Measurements from ENCODE around the gene SYNE2. TPM values are rescaled to one million over a fixed set of nuclear protein-coding genes. Genes with fewer than 3 reads are reported as not detected.
"Not testable (repeated sequence)": the region's sequence is repeated elsewhere in the genome, so short reads cannot be mapped to it uniquely, and the experiment has no call there.

SYNE2 gene
- total RNA-seq, result 163 and 168 TPM in 2 replicates

GRCh38 chr14:63852817-63853731, at the start of gene SYNE2:
Gene SYNE2 (plus strand): TSS chr14:63853004. CDS start chr14:63909149, 56,145 bp downstream.
- intact Hi-C loops (cut with micrococcal nuclease), result loop anchor here (1.0 to 5.0 kb wide), 8 partner anchors 11 to 687 kb away; partner anchors contain the start of genes HSPA2, MTHFD1, PPP2R5E and SGPP1

- intact Hi-C loops (cut with micrococcal nuclease), result not testable (repeated sequence)
These were observed 49.5 kb upstream of the SYNE2 start for GRCh38 chr14:63803221-63803791.

GRCh38 chr14:63806064-63806463, 46.7 kb upstream of the SYNE2 start:
- intact Hi-C loops (cut with micrococcal nuclease), result not testable (repeated sequence)

- intact Hi-C loops (cut with micrococcal nuclease), result not testable (repeated sequence)
These were observed 41.1 kb upstream of the SYNE2 start for GRCh38 chr14:63811692-63812091.

- intact Hi-C loops (cut with micrococcal nuclease), result no loop called here
These were observed 19.1 kb upstream of the SYNE2 start for GRCh38 chr14:63833728-63834127.

GRCh38 chr14:63840981-63841380, 11.8 kb upstream of the SYNE2 start:
- intact Hi-C loops (cut with micrococcal nuclease), result no loop called here

- intact Hi-C loops (cut with micrococcal nuclease), result no loop called here
These were observed 9.0 kb upstream of the SYNE2 start for GRCh38 chr14:63843796-63844195.

GRCh38 chr14:63848890-63849289, 3.9 kb upstream of the SYNE2 start:
- intact Hi-C loops (cut with micrococcal nuclease), result no loop called here

- intact Hi-C loops (cut with micrococcal nuclease), result loop anchor here (1.0 to 5.0 kb wide), 6 partner anchors 48 to 688 kb away; partner anchors contain the start of genes HSPA2, PPP2R5E, SGPP1 and WDR89
These were observed 460 bp upstream of the SYNE2 start for GRCh38 chr14:63852271-63852816.

- intact Hi-C loops (cut with micrococcal nuclease), result loop anchor here (1.0 to 5.0 kb wide), 8 partner anchors 10 to 534 kb away; partner anchors contain the start of genes MTHFD1, PPP2R5E, SGPP1 and WDR89
These were observed 1.1 kb downstream of the SYNE2 start for GRCh38 chr14:63853831-63854293.

GRCh38 chr14:63854330-63854729, 1.5 kb downstream of the SYNE2 start:
- intact Hi-C loops (cut with micrococcal nuclease), result loop anchor here (2.0 to 5.0 kb wide), 4 partner anchors 14 to 312 kb away; partner anchors contain the start of genes PPP2R5E, SGPP1 and WDR89

GRCh38 chr14:63855281-63855680, 2.5 kb downstream of the SYNE2 start:
- intact Hi-C loops (cut with micrococcal nuclease), result loop anchor here (2.0 kb wide), 1 partner anchor 14 kb away; no protein-coding TSS in a partner anchor

- intact Hi-C loops (cut with micrococcal nuclease), result no loop called here
These were observed 4.7 kb downstream of the SYNE2 start for GRCh38 chr14:63857466-63858030.

GRCh38 chr14:63860146-63860545, 7.3 kb downstream of the SYNE2 start:
- intact Hi-C loops (cut with micrococcal nuclease), result loop anchor here (5.0 kb wide), 2 partner anchors 383 to 1987 kb away; no protein-coding TSS in a partner anchor

- intact Hi-C loops (cut with micrococcal nuclease), result loop anchor here (5.0 kb wide), 2 partner anchors 385 to 1985 kb away; no protein-coding TSS in a partner anchor
These were observed 9.4 kb downstream of the SYNE2 start for GRCh38 chr14:63862163-63862562.

- intact Hi-C loops (cut with micrococcal nuclease), result loop anchor here (5.0 kb wide), 2 partner anchors 386 to 1984 kb away; no protein-coding TSS in a partner anchor
These were observed 10.2 kb downstream of the SYNE2 start for GRCh38 chr14:63863004-63863403.

- intact Hi-C loops (cut with micrococcal nuclease), result loop anchor here (1.0 to 5.0 kb wide), 5 partner anchors 11 to 1983 kb away; partner anchors contain the start of genes SYNE2 and ZBTB25
These were observed 12.0 kb downstream of the SYNE2 start for GRCh38 chr14:63864775-63865174.

GRCh38 chr14:63867933-63868921, 15.4 kb downstream of the SYNE2 start:
- intact Hi-C loops (cut with micrococcal nuclease), result loop anchor here (2.0 kb wide), 1 partner anchor 13 kb away; no protein-coding TSS in a partner anchor

- intact Hi-C loops (cut with micrococcal nuclease), result loop anchor here (2.0 kb wide), 2 partner anchors 15 to 39 kb away; no protein-coding TSS in a partner anchor
These were observed 17.3 kb downstream of the SYNE2 start for GRCh38 chr14:63869940-63870752.

Measured in T-helper 1 cell treated with Interleukin-12 subunit alpha and Interleukin-12 subunit beta and Interleukin-4 antibody, amounts not matched to agents 30 ng/mL and 1 ng/mL, for 36 hours (primary cell).